Gastroesophageal sphincter (tissue), 4 donors: ENCODE data around the gene FLCN. TPM values are rescaled to one million over a fixed set of nuclear protein-coding genes. Genes with fewer than 3 reads are reported as not detected.
A peak's percentile ranks its signal among the peaks of the same experiment; 100 is the strongest.
"Not testable (repeated sequence)": the region's sequence is repeated elsewhere in the genome, so short reads cannot be mapped to it uniquely, and the experiment has no call there.

Source experiments
- ATAC-seq: fragments of 150-250 bp; one replicate; pipeline ENCODE4 v1.9.1; 2016; ENCODE audit warnings: mild to moderate bottlenecking, moderate library complexity
- H3K27ac ChIP-seq, 4 donors: fragments of 200-600 bp; sonication (generic) in 3 of 4; 1 replicate in 3 of 4; 2 replicates in 1 of 4; pipeline ENCODE4 v1.5.1; 2016 to 2019
- H3K27me3 ChIP-seq: fragments of 200-600 bp; sonication (generic); one replicate; pipeline ENCODE4 v1.5.1; 2019
- H3K36me3 ChIP-seq, 2 donors: fragments of 200-600 bp; sonication (generic); one replicate each; pipeline ENCODE4 v1.5.1; 2019; ENCODE audit warnings: control low read depth in 1 of 2
- H3K4me1 ChIP-seq, 3 donors: fragments of 200-600 bp; sonication (generic); 1 replicate in 2 of 3; 2 replicates in 1 of 3; pipeline ENCODE4 v1.5.1; 2016 to 2019; ENCODE audit warnings: control low read depth in 2 of 3
- H3K4me3 ChIP-seq, 2 donors: fragments of 200-600 bp; sonication (generic); one replicate each; pipeline ENCODE4 v1.5.1; 2019; ENCODE audit warnings: mild to moderate bottlenecking in 1 of 2, moderate library complexity in 1 of 2
- H3K9me3 ChIP-seq, 3 donors: fragments of 200-600 bp; sonication (generic); one replicate each; pipeline ENCODE4 v1.5.1; 2017 to 2019; ENCODE audit warnings: control low read depth in 2 of 3
- CTCF ChIP-seq, 4 experiments: fragments of 200-600 bp in 2 of 4; fragments of 450-650 bp in 2 of 4; sonication (generic) in 1 of 4; IDR thresholded peaks; one replicate each; pipeline ENCODE4 v1.5.1; 2017 to 2019; ENCODE audit warnings: antibody characterized with exemption in 4 of 4, mild to moderate bottlenecking in 2 of 4, moderate library complexity in 2 of 4
- EP300 ChIP-seq: sonication (generic); formaldehyde crosslinking; IDR thresholded peaks from one replicate; pipeline ENCODE4 v1.6.1; 2017; ENCODE audit warnings: antibody characterized with exemption, mild to moderate bottlenecking
- POLR2A ChIP-seq, 2 donors: fragments of 450-650 bp; IDR thresholded peaks; one replicate each; pipeline ENCODE4 v1.6.1; 2017; ENCODE audit warnings: antibody characterized with exemption in 2 of 2, mild to moderate bottlenecking in 2 of 2, moderate library complexity in 1 of 2
- POLR2AphosphoS5 ChIP-seq: sonication (generic); formaldehyde crosslinking; IDR thresholded peaks from one replicate; pipeline ENCODE4 v1.6.1; 2017; ENCODE audit warnings: antibody characterized with exemption
- WGBS, 2 donors: methylation state at CpG; one replicate each; pipeline ENCODE4 v1.1.5; 2018; ENCODE audit warnings: low coverage in 1 of 2; 5-methylcytosine and 5-hydroxymethylcytosine counted together
- total RNA-seq, 4 donors: library from RNA; depleted of rRNA; stranded (reverse); fragments of >200 nt; gene quantifications; one replicate each; pipeline ENCODE4 v1.1.0, GENCODE V29; 2016

FLCN gene
- total RNA-seq, 4 donors from 2014 or later, result 24.8 to 91.5 (median 46.6) TPM

GRCh38 chr17:17196776-17197175 lies 40.2 kb downstream of the FLCN start:
- Histone ChIP-seq H3K9me3 (no peaks in the 10 kb centered on the region), H3K4me1 (peaks cover 9 to 43% (median 15%) of the 10 kb centered on the region in 3 donors), H3K36me3 (no peaks in the 10 kb centered on the region), H3K27ac (no peak overlapping the region), H3K27me3 (no peaks in the 10 kb centered on the region), H3K4me3 (no peak overlapping the region)
- TF ChIP-seq CTCF (IDR thresholded peaks at IDR 0.05) (no peak), POLR2A (IDR thresholded peaks at IDR 0.05) (no peak), POLR2AphosphoS5 (no peak), EP300 (no peak)
- no peak for ATAC-seq

- 83 to 93% methylated on average over 3 to 4 of the region's 5 CpGs for WGBS, 2 donors
- not testable (repeated sequence) for H3K9me3 ChIP-seq, H3K4me3 ChIP-seq, H3K36me3 ChIP-seq, H3K27me3 ChIP-seq, H3K27ac ChIP-seq, ATAC-seq
- peaks cover 4 to 43% (median 21%) of the 10 kb centered on the region in 3 donors for H3K4me1 ChIP-seq
Observed at GRCh38 chr17:17195466-17195865, 41.5 kb downstream of the FLCN start.

DNA sequence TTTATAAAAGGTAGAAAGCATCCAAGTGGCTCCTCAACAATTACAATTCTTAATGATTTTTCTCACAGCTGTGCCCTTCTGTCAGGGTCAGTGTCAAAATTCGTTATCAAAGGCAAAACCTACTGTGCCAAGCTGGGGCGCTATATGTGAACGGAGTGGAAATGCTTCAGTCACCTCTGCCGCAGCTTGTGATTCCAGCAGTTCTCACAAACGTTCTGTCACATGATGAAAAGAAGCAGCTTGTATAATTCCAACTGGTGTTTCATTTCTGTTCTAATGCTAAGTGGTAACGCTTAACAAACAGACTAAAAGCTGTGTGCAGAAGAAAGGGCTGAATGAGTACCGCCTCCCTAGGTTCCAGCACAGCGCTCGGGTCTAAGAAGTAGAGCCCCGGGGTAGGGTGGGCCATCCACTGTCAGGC lies 45.0 kb downstream of the FLCN start:
- H3K4me1 ChIP-seq, result peaks cover 0 to 44% (median 20%) of the 10 kb centered on the region in 3 donors
- no peak overlapping the region for H3K4me3 ChIP-seq
- TF ChIP-seq POLR2A (IDR thresholded peaks at IDR 0.05) (no peak), POLR2AphosphoS5 (peak; percentile 22), EP300 (no peak), CTCF (IDR thresholded peaks at IDR 0.05) (no peak)
- peak; percentile 35 for ATAC-seq
- no peaks in the 10 kb centered on the region for H3K27me3 ChIP-seq
- WGBS, 2 donors, result 10 to 24% methylated on average over 5 to 10 of the region's 10 CpGs
- peaks cover 0 to 24% of the 10 kb centered on the region in 2 donors for H3K36me3 ChIP-seq
- H3K9me3 ChIP-seq, result no peaks in the 10 kb centered on the region
- H3K27ac ChIP-seq, result peak overlapping the region; percentile 10 to 89 (median 76)

- H3K4me1 ChIP-seq, result peaks cover 0 to 50% (median 20%) of the 10 kb centered on the region in 3 donors
- no peaks in the 10 kb centered on the region for H3K9me3 ChIP-seq
- TF ChIP-seq POLR2AphosphoS5 (peak; percentile 86), CTCF (IDR thresholded peaks at IDR 0.05) (no peak)
- 0 to 33% methylated on average over 1 of the region's 11 CpGs for WGBS, 2 donors
- peak overlapping the region; percentile 10 to 89 (median 76) for H3K27ac ChIP-seq
- ATAC-seq, result peak; percentile 73
- no peaks in the 10 kb centered on the region for H3K27me3 ChIP-seq
- peaks cover 0 to 24% of the 10 kb centered on the region in 2 donors for H3K36me3 ChIP-seq
- no peak overlapping the region for H3K4me3 ChIP-seq
Observed at GRCh38 chr17:17191346-17191792, 45.6 kb downstream of the FLCN start.

DNA sequence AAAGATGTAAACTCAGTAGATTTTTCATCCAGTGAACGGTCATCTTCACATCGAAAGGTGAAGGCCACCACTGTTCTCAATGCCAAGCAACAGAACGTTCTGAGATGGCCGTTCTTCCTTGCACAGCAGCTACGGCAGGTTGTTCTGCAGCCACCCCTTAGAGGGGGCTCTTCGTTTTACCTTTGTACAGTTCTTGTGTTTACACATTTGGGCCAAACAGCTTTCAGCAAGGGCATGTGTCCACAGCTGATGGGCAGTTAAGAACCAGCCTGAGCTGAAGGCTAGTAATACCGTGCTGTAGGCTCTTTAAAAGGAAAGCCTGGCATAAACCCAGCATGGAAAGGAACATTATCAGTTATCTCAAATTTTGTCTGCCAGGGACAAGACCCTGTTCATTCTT lies 46.8 kb downstream of the FLCN start:
- no peak for ATAC-seq
- H3K9me3 ChIP-seq, result no peaks in the 10 kb centered on the region
- H3K4me3 ChIP-seq, result no peak overlapping the region
- TF ChIP-seq CTCF (IDR thresholded peaks at IDR 0.05) (no peak), EP300 (no peak), POLR2A (IDR thresholded peaks at IDR 0.05) (no peak), POLR2AphosphoS5 (no peak)
- 30 to 58% methylated on average over 2 to 5 of the region's 7 CpGs for WGBS, 2 donors
- H3K27me3 ChIP-seq, result no peaks in the 10 kb centered on the region
- peaks cover 0 to 62% (median 20%) of the 10 kb centered on the region in 3 donors for H3K4me1 ChIP-seq
- peak overlapping the region in 3 of 4 donors; percentile 73 to 89 (median 80) for H3K27ac ChIP-seq
- H3K36me3 ChIP-seq, result peaks cover 0 to 28% of the 10 kb centered on the region in 2 donors
